GM12892 (cell line): ENCODE data around the gene KLF7.

Experiments
- DNase-seq: peaks from one replicate; pipeline ENCODE4 v3.0.0; 2011; ENCODE audit not compliant: insufficient read length
- FAIRE-seq: peaks from 2 replicates; lab custom pipeline; 2011; peaks lifted over from hg19 to GRCh38; lab: Jason Lieb, UNC
- POLR2A ChIP-seq: IDR thresholded peaks from 2 replicates; pipeline ENCODE4 v1.6.1; 2011; ENCODE audit warnings: low read depth, low read length, control low read depth
- POLR2AphosphoS5 ChIP-seq: IDR thresholded peaks from 2 replicates; pipeline ENCODE4 v1.6.1; 2011; ENCODE audit warnings: low read depth, low read length, control low read depth
- TAF1 ChIP-seq: IDR thresholded peaks from 2 replicates; pipeline ENCODE4 v1.6.1; 2011; ENCODE audit warnings: low read depth, mild to moderate bottlenecking, control low read depth, low read length, borderline replicate concordance

Gene KLF7

DNA sequence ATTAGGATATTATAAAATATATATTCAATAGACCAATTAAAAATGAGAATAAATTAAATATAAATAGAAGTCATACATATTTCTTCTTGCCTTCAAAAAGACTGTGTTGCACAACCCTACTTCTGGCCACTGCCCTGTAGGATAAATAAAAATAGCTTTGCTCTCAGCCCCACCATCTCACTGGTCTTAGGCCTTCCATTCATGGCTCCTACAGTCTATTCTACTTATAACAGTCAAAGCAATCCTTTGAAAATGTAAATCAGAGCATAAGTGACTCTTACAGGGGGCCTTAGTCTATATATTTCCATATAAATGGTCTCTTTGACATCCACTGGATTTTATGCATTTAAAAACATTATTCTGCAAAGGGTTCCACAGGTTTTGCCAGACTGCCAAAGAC, 72.9 kb downstream of the KLF7 start:
- FAIRE-seq (no peak), DNase-seq (no peak)
- TF ChIP-seq POLR2A (no peak), TAF1 (no peak), POLR2AphosphoS5 (no peak)

GRCh38 chr2:207091928-207092327, 73.8 kb downstream of the KLF7 start:
- FAIRE-seq, result no peak

DNA sequence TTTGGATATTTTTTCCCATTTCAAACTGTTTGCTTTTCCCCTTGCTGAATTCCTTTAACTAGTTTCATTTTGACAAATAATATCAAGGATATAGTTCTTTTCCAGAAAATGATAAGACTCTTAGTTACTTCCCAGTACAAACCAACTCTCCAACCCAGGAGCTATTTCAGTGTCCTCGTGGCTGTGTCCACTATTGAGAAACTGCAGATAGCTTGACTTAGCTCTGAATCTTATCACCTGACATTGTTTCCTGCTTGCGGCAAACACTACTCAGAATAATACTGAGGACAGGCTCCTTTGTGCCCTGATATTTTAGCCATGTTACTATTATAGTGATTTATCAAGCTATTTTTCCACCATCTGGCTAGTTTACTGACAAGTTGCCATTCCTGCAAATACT, 74.6 kb downstream of the KLF7 start:
- DNase-seq, result no peak
- no peak for FAIRE-seq
- TF ChIP-seq POLR2AphosphoS5, result no peak
- no peak for TF ChIP-seq POLR2A
- TF ChIP-seq TAF1, result no peak

More at GRCh38 chr2:207091928-207092327, 73.8 kb downstream of the KLF7 start:
- DNase-seq, result no peak
- no peak for TF ChIP-seq TAF1
- TF ChIP-seq POLR2AphosphoS5, result no peak
- no peak for TF ChIP-seq POLR2A

DNA sequence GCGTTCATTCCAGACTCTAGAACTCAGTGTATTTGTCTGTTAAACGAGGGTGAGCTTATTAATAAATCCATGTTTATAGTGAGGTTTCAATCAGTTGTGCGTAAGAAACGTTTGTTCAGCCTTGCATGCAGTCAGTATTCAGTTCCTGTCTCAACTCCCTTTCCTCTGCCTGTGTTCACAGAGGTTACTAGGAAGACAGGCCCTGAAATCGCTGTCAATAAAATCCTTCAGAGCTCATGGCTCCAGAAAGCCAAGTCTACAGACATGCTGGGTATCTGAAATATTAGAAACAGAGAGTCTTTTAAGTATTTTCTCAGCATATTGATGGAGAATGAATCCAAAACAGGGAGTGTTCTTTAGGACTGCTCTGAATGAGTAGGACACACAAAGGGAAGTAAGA, 75.4 kb downstream of the KLF7 start:
- DNase-seq, result no peak
- no peak for TF ChIP-seq POLR2AphosphoS5
- FAIRE-seq, result no peak

DNA sequence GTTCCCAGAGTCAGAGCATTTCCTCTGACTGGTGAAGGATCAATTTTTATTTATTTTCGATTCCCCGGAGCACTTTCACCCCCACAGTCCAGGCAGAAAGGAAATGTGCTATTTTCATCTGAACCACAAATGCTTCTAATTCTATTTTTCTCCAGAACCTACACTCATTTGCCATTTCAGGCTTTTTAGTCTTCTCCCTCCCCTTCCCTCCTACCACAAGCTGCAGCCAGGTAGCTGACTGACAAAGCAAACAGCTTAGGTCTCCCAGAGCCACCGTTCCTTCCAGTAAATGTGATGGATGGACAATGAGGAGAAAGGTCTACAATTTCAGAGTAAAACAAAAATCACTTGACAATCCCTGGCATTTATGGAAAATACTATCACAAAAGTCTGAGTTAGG, 76.9 kb downstream of the KLF7 start:
- no peak for DNase-seq
- TF ChIP-seq TAF1, result no peak
- TF ChIP-seq POLR2A, result no peak
- TF ChIP-seq POLR2AphosphoS5, result no peak
- FAIRE-seq, result no peak

DNA sequence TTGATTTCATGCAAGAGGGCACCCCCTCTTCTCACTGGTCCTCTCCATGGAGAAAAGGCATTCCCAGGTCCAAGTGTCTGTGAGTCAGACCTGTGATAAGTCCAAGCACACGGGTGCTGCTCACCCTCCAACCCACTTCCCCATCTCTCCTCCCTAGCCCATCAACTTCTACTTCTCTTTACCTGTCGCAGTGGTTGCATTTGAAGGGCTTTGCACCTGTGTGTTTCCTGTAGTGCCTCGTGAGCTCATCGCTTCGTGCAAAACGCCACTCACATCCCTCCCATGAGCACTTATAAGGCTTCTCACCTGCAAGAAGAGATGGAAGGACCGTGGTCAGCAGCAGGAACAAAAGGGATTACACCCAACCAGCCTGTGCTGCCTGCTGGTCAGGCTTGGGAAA, 77.5 kb downstream of the KLF7 start:
- DNase-seq (no peak), FAIRE-seq (no peak)
- TF ChIP-seq POLR2AphosphoS5 (no peak), POLR2A (no peak), TAF1 (no peak)

DNA sequence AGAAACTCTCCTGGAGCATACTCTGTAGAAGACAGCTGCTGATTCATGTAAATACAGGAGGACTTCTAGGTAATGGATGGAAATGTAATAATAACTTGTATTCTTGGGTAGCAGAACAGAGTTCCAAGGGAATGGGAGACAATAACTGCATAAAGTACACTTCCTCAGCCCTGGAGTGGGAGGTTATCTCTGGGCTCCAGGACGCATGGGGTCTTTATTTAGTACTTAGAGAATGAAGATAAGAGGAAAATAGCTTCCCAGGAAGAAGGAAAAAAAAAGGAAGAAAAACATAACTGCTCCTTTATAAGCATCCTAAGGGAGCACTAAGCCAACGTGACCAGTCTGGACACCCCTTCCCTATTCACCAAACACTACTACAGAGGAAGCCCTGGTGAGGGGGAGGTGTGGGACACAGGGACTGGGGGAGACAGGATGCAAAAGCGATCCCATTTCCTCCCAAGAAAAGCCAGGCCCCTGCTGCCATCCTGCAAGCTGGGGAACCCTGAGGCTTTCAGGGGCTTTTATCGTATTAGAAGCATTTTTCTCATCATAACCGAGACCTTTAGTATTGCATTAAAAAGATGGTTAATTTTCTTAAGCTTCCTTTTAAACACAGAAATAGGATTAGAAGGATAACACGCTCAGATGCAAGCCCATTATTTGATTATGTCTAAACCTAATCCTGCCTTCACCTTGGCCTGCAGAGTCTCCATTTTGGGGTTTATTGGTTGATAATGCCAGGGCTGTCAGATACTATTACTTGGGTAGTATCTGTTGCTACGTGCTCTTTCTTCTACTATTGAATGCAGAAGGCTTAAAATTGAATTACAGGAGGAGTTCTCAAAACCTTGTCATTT, 78.5 kb downstream of the KLF7 start:
- FAIRE-seq (no peak), DNase-seq (no peak)
- no peak for TF ChIP-seq POLR2A

DNA sequence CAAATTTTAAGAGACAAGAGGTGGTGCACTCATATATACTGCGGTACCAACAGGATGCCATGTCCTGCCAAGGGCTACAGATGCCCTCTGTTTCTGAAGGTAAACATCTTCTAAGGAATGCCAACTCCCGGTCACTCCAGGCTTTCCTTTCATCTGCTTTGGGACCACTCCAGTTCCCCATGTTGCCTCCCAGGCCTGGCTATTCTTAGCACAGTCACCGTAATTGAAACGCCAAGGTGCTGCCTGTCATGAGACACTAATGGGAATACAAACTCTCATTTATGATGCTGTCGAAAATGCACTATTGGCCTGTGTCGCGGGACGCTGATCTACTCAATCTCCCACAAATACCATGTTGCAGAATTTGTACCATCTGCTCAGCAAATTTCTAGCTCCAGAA, 79.6 kb downstream of the KLF7 start:
- FAIRE-seq, result no peak

GRCh38 chr2:207085110-207085509, 80.6 kb downstream of the KLF7 start:
- DNase-seq (no peak), FAIRE-seq (no peak)
- TF ChIP-seq TAF1, result no peak
- no peak for TF ChIP-seq POLR2A
- no peak for TF ChIP-seq POLR2AphosphoS5

More for the DNA sequence above, 79.6 kb downstream of the KLF7 start:
- TF ChIP-seq POLR2A (no peak), POLR2AphosphoS5 (no peak), TAF1 (no peak)
- no peak for DNase-seq

DNA sequence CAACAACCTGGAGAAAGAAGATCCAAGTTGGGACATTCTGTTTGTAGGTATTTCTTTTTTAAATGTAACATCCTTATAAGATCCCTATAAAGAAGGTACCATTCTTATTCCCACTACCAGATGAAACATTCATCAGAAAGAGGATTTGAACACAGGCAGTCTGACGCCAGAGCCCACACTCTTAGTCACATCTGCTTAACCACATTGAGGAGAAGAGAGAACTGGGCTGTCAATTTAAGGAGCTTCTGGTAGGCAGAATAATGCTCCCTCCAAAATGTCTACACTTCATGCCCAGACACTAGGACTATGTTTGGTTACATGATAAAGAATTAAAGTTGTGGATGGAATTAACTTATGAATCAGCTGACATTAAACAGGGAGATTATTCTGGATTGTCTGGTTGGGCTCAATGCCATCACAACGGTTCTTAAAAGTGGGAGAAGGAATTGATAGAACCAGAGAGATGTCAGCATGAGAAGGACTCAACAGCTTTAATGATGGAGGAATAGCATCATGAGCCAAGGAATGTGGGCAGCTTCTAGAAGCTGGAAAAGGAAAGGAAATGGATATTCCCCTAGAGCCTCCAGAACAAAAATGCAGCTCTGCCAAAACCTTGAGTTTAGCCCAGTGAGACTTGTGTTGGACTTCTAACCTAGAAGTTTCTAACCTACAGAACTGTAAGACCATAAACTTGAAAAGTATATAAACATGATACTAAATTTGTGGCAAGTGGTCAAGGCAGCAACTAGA, 82.2 kb downstream of the KLF7 start:
- TF ChIP-seq TAF1 (no peak), POLR2AphosphoS5 (no peak), POLR2A (no peak)
- DNase-seq (no peak), FAIRE-seq (no peak)

GRCh38 chr2:207082619-207083018, 83.1 kb downstream of the KLF7 start:
- no peak for FAIRE-seq
- no peak for DNase-seq
- TF ChIP-seq POLR2A, result no peak
- TF ChIP-seq TAF1, result no peak
- TF ChIP-seq POLR2AphosphoS5, result no peak
